Keratinocyte (primary cell): Measurements from ENCODE around the gene MIF. TPM values are rescaled to one million over a fixed set of nuclear protein-coding genes. Genes with fewer than 3 reads are reported as not detected.

Source experiments
- DNase-seq: peaks from one replicate; pipeline ENCODE4 v3.0.0-alpha.2; 2011; ENCODE audit warnings: low read depth, missing footprints, low spot score
- FAIRE-seq: peaks from 2 replicates; lab custom pipeline; 2011; peaks lifted over from hg19 to GRCh38; lab: Jason Lieb, UNC
- H2AFZ ChIP-seq: 2 replicates; pipeline ENCODE4 v1.6.0; 2012; ENCODE audit warnings: low read length, control low read depth, inconsistent platforms; ENCODE audit not compliant: control insufficient read depth
- H3K27ac ChIP-seq: 2 replicates; pipeline ENCODE4 v1.5.1; 2011; ENCODE audit warnings: low read length; ENCODE audit not compliant: control insufficient read depth, insufficient read depth
- H3K27me3 ChIP-seq: 3 replicates; pipeline ENCODE4 v1.6.0; 2011; ENCODE audit warnings: low read length; ENCODE audit not compliant: control insufficient read depth, insufficient read depth; ENCODE audit errors: extremely low read depth
- H3K36me3 ChIP-seq, 2 experiments: 2 replicates in 1 of 2; 3 replicates in 1 of 2; pipeline ENCODE4 v1.5.1; 2011; ENCODE audit warnings: low read length in 2 of 2, mild to moderate bottlenecking in 1 of 2; ENCODE audit not compliant: control insufficient read depth in 2 of 2, insufficient read depth in 2 of 2; ENCODE audit errors: extremely low read depth in 1 of 2
- H3K4me1 ChIP-seq: 3 replicates; pipeline ENCODE4 v1.5.1; 2011; ENCODE audit warnings: low read length; ENCODE audit not compliant: control insufficient read depth, insufficient read depth; ENCODE audit errors: extremely low read depth
- H3K4me2 ChIP-seq: 3 replicates; pipeline ENCODE4 v1.6.0; 2011; ENCODE audit warnings: low read depth, low read length; ENCODE audit not compliant: control insufficient read depth, insufficient read depth; ENCODE audit errors: extremely low read depth
- H3K4me3 ChIP-seq, 3 experiments: fragments of 200-600 bp in 1 of 3; sonication (generic) in 1 of 3; 2 replicates in 2 of 3; 3 replicates in 1 of 3; pipeline ENCODE4 v1.5.1; 2011 to 2016; ENCODE audit warnings: low read length in 3 of 3, mild to moderate bottlenecking in 3 of 3, control low read depth in 2 of 3, inconsistent platforms in 1 of 3, low read depth in 1 of 3, mixed read lengths in 1 of 3, mixed run types in 1 of 3, moderate library complexity in 1 of 3; ENCODE audit not compliant: control insufficient read depth in 2 of 3, insufficient read depth in 2 of 3; ENCODE audit errors: extremely low read depth in 1 of 3
- H3K79me2 ChIP-seq: 2 replicates; pipeline ENCODE4 v1.6.0; 2012; ENCODE audit warnings: low read length; ENCODE audit not compliant: control insufficient read depth, insufficient read depth
- H3K9ac ChIP-seq: 3 replicates; pipeline ENCODE4 v1.6.0; 2011; ENCODE audit warnings: low read length; ENCODE audit not compliant: control insufficient read depth, insufficient read depth; ENCODE audit errors: extremely low read depth
- H3K9me1 ChIP-seq: 3 replicates; pipeline ENCODE4 v1.6.0; 2011; ENCODE audit warnings: low read length; ENCODE audit not compliant: control insufficient read depth, insufficient read depth; ENCODE audit errors: extremely low read depth
- H3K9me3 ChIP-seq: 2 replicates; pipeline ENCODE4 v1.5.1; 2012; ENCODE audit warnings: low read depth, low read length; ENCODE audit not compliant: control insufficient read depth
- H4K20me1 ChIP-seq: 3 replicates; pipeline ENCODE4 v1.6.0; 2011; ENCODE audit warnings: low read length; ENCODE audit not compliant: control insufficient read depth, insufficient read depth; ENCODE audit errors: extremely low read depth
- EZH2 ChIP-seq: IDR thresholded peaks from one replicate; pipeline ENCODE4 v1.6.1; 2012; ENCODE audit warnings: inconsistent platforms, mild to moderate bottlenecking, low read length, moderate library complexity
- dilution Hi-C: fragments of 300-500 bp; cut with MboI; formaldehyde crosslinking; loops from one replicate; pipeline ENCODE4 v1.7.0; 2020; ENCODE audit warnings: low sequenced_read_pairs; ENCODE audit not compliant: extremely low pct_ligation_motif_present
- polyA plus RNA-seq, 5 experiments: library from polyadenylated mRNA; depleted of rRNA in 3 of 5; stranded (reverse) in 3 of 5; stranded (forward) in 1 of 5; unstranded in 1 of 5; fragments of >200 nt; gene quantifications; 1 replicate in 1 of 5; 2 replicates in 3 of 5; 3 replicates in 1 of 5; pipeline versions ENCODE4 v1.2.1 to v1.2.3, GENCODE V29; 2011 to 2012; ENCODE audit warnings: missing spikeins in 2 of 5, low read depth in 1 of 5, low replicate concordance in 1 of 5
- TF ChIP-seq, protein P1 (sequence below), 3 experiments: IDR thresholded peaks in 1 of 3; conservative IDR thresholded peaks in 1 of 3; optimal IDR thresholded peaks in 1 of 3; 2 replicates in 2 of 3; 3 replicates in 1 of 3; pipeline versions ENCODE3 to v1.5.1; 2011; ENCODE audit warnings: low read length in 3 of 3, mild to moderate bottlenecking in 3 of 3, moderate library complexity in 2 of 3, control low read depth in 1 of 3, inconsistent platforms in 1 of 3; ENCODE audit not compliant: insufficient read depth in 2 of 3; ENCODE audit errors: extremely low read depth in 1 of 3

The MIF gene
- polyA plus RNA-seq, 1 donor (not counting 4 experiments of a cell fraction or from before 2014, with no cell fraction given): 340 TPM

DNA sequence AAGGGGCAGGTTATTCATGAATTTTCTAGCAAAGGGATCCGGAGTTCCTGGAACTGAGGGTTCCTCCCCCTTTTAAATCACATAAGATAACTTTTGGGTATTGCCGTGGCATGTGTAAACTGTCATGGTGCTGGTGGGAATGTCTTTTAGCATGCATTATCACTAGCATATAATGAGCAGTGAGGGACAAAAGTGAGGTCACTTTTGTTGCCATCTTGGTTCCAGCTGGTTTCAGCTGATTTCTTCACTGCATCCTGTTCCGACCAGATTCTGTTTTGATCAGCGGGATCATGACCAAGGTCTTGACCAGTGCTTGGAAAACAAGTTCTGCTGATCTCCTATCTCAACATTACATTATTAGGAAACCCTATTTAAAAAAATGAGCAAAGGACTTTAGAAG lies 7.4 kb downstream of the MIF start:
- TF ChIP-seq, protein P1, sequence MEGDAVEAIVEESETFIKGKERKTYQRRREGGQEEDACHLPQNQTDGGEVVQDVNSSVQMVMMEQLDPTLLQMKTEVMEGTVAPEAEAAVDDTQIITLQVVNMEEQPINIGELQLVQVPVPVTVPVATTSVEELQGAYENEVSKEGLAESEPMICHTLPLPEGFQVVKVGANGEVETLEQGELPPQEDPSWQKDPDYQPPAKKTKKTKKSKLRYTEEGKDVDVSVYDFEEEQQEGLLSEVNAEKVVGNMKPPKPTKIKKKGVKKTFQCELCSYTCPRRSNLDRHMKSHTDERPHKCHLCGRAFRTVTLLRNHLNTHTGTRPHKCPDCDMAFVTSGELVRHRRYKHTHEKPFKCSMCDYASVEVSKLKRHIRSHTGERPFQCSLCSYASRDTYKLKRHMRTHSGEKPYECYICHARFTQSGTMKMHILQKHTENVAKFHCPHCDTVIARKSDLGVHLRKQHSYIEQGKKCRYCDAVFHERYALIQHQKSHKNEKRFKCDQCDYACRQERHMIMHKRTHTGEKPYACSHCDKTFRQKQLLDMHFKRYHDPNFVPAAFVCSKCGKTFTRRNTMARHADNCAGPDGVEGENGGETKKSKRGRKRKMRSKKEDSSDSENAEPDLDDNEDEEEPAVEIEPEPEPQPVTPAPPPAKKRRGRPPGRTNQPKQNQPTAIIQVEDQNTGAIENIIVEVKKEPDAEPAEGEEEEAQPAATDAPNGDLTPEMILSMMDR (optimal IDR thresholded peaks at IDR 0.05 in 1 of 3, IDR thresholded peaks at IDR 0.05 in 1 of 3, conservative IDR thresholded peaks at IDR 0.05 in 1 of 3; ENCODE audit: extremely low read depth in 1 of 3, insufficient read depth in 2 of 3, low read length in 3 of 3): no peak
- TF ChIP-seq EZH2: no peak
- Histone ChIP-seq H3K9ac (no peak overlapping the region), H3K79me2 (peaks cover 3% of the 10 kb centered on the region), H3K4me3 (no peak overlapping the region), H3K27ac (no peak overlapping the region), H3K4me1 (peaks cover 12% of the 10 kb centered on the region), H3K36me3 (peaks cover 12 to 15% of the 10 kb centered on the region in 2 experiments), H3K9me3 (no peaks in the 10 kb centered on the region), H4K20me1 (no peaks in the 10 kb centered on the region), H3K9me1 (no peaks in the 10 kb centered on the region), H2AFZ (no peak overlapping the region), H3K27me3 (no peaks in the 10 kb centered on the region), H3K4me2 (no peak overlapping the region)
- DNase-seq (no peak), FAIRE-seq (no peak)
- dilution Hi-C loops: no loop called here

GRCh38 chr22:23903328-23903971 lies 9.3 kb downstream of the MIF start:
- Histone ChIP-seq H3K4me1 (peaks cover 12% of the 10 kb centered on the region), H3K9me3 (no peaks in the 10 kb centered on the region), H3K79me2 (no peaks in the 10 kb centered on the region), H3K36me3 (no peaks in the 10 kb centered on the region), H3K9me1 (no peaks in the 10 kb centered on the region), H3K27ac (no peak overlapping the region), H4K20me1 (no peaks in the 10 kb centered on the region), H2AFZ (peak overlapping the region; percentile 26), H3K9ac (peak overlapping the region; percentile 4), H3K4me2 (peak overlapping the region; percentile 59), H3K27me3 (no peaks in the 10 kb centered on the region), H3K4me3 (peak overlapping the region in 1 of 3 experiments; percentile 43)
- TF ChIP-seq, protein P1 (optimal IDR thresholded peaks at IDR 0.05 in 1 of 3, IDR thresholded peaks at IDR 0.05 in 1 of 3, conservative IDR thresholded peaks at IDR 0.05 in 1 of 3; ENCODE audit: extremely low read depth in 1 of 3, insufficient read depth in 2 of 3, low read length in 3 of 3): no peak
- no peak for TF ChIP-seq EZH2
- peak; percentile 92 for FAIRE-seq
- dilution Hi-C loops: no loop called here
- no peak for DNase-seq
